ENCODE data around the gene STAB1.
"Not testable (repeated sequence)": the region's sequence is repeated elsewhere in the genome, so short reads cannot be mapped to it uniquely, and the experiment has no call there.

Gene STAB1

GRCh38 chr3:52524752-52525679, 29.9 kb downstream of the STAB1 start:
- DNase-seq = no peak

- no peak for DNase-seq
These were observed 30.8 kb downstream of the STAB1 start for GRCh38 chr3:52525680-52526561.

GRCh38 chr3:52526671-52527038, 31.5 kb downstream of the STAB1 start:
- not testable (repeated sequence) for DNase-seq

GRCh38 chr3:52527039-52527731, 32.0 kb downstream of the STAB1 start:
- DNase-seq = no peak

GRCh38 chr3:52527732-52528585, 32.8 kb downstream of the STAB1 start:
- DNase-seq = no peak

GRCh38 chr3:52528586-52529375, 33.6 kb downstream of the STAB1 start:
- DNase-seq = no peak

GRCh38 chr3:52529376-52530333, 34.5 kb downstream of the STAB1 start:
- DNase-seq = no peak

- DNase-seq = no peak
These were observed 36.0 kb downstream of the STAB1 start for GRCh38 chr3:52530918-52531826.

- no peak for DNase-seq
These were observed 36.9 kb downstream of the STAB1 start for GRCh38 chr3:52531860-52532516.

- peak; percentile 53 for DNase-seq
These were observed 37.3 kb downstream of the STAB1 start for GRCh38 chr3:52532517-52532837.

GRCh38 chr3:52532838-52533622, 37.9 kb downstream of the STAB1 start:
- DNase-seq = peak; percentile 53

- DNase-seq = peak; percentile 67
These were observed 38.6 kb downstream of the STAB1 start, which contains the start of gene NT5DC2 for GRCh38 chr3:52533623-52534280. TSS of gene NT5DC2 (minus strand) at chr3:52533857. CDS start at chr3:52533737, 120 bp downstream.

GRCh38 chr3:52534281-52535183, 39.4 kb downstream of the STAB1 start:
- no peak for DNase-seq

- DNase-seq = no peak
These were observed 40.4 kb downstream of the STAB1 start for GRCh38 chr3:52535411-52536111.

GRCh38 chr3:52536112-52536368, 40.9 kb downstream of the STAB1 start:
- no peak for DNase-seq
